ENCODE data around the gene TAF11L4.
"Not testable (repeated sequence)": the region's sequence is repeated elsewhere in the genome, so short reads cannot be mapped to it uniquely, and the experiment has no call there.

The TAF11L4 gene

GRCh38 chr5:17521501-17521900 is at the start of gene TAF11L4:
Gene TAF11L4 (plus strand): TSS chr5:17521801.
- DNase-seq, result not testable (repeated sequence)

- not testable (repeated sequence) for DNase-seq
Observed at GRCh38 chr5:17475064-17475463, 46.5 kb upstream of the TAF11L4 start.

- peak; percentile 46 for DNase-seq
Observed at GRCh38 chr5:17477043-17477442, 44.6 kb upstream of the TAF11L4 start.

- DNase-seq, result no peak
Observed at GRCh38 chr5:17477573-17478265, 43.9 kb upstream of the TAF11L4 start.

- DNase-seq, result peak; percentile 17
Observed at GRCh38 chr5:17481378-17481777, 40.2 kb upstream of the TAF11L4 start.

GRCh38 chr5:17482790-17483189 is 38.8 kb upstream of the TAF11L4 start:
- peak; percentile 73 for DNase-seq

GRCh38 chr5:17486464-17487173 is 35.0 kb upstream of the TAF11L4 start:
- not testable (repeated sequence) for DNase-seq

GRCh38 chr5:17487174-17487512 is 34.5 kb upstream of the TAF11L4 start:
- DNase-seq, result no peak

GRCh38 chr5:17491257-17491656 is 30.3 kb upstream of the TAF11L4 start:
- not testable (repeated sequence) for DNase-seq

- no peak for DNase-seq
Observed at GRCh38 chr5:17492770-17493169, 28.8 kb upstream of the TAF11L4 start.

GRCh38 chr5:17497446-17497845 is 24.2 kb upstream of the TAF11L4 start:
- no peak for DNase-seq

- DNase-seq, result not testable (repeated sequence)
Observed at GRCh38 chr5:17497931-17498330, 23.7 kb upstream of the TAF11L4 start, which contains the start of gene TAF11L2. Gene TAF11L2 (plus strand): TSS chr5:17498231.

GRCh38 chr5:17511775-17512325 is 9.8 kb upstream of the TAF11L4 start:
- DNase-seq, result no peak

- DNase-seq, result not testable (repeated sequence)
Observed at GRCh38 chr5:17517526-17517925, 4.1 kb upstream of the TAF11L4 start.

- not testable (repeated sequence) for DNase-seq
Observed at GRCh38 chr5:17518067-17518466, 3.5 kb upstream of the TAF11L4 start, which contains the start of gene TAF11L3. Gene TAF11L3 (plus strand): TSS chr5:17518367.

- DNase-seq, result not testable (repeated sequence)
Observed at GRCh38 chr5:17519508-17519907, 2.1 kb upstream of the TAF11L4 start.

- not testable (repeated sequence) for DNase-seq
Observed at GRCh38 chr5:17524935-17525334, 3.3 kb downstream of the TAF11L4 start, which contains the start of gene TAF11L5. Gene TAF11L5 (plus strand): TSS chr5:17525235.

- not testable (repeated sequence) for DNase-seq
Observed at GRCh38 chr5:17526504-17526903, 4.9 kb downstream of the TAF11L4 start.

- not testable (repeated sequence) for DNase-seq
Observed at GRCh38 chr5:17528369-17528768, 6.8 kb downstream of the TAF11L4 start, which contains the start of gene TAF11L6. Gene TAF11L6 (plus strand): TSS chr5:17528669.

Data from NCI-H2171 (cell line).